GM23338 (cell line): ENCODE measurements around the gene H1-8.

Experiments used
- CREB1 ChIP-seq: fragments of 250-450 bp; sonication (Bioruptor Pico); IDR thresholded peaks from 2 replicates; pipeline ENCODE4 v1.5.0; 2020; ENCODE audit warnings: low read depth, mild to moderate bottlenecking, moderate library complexity
- EZH2 ChIP-seq: fragments of 200-600 bp; sonication (generic); IDR thresholded peaks from one replicate; pipeline ENCODE4 v1.8.0; 2017; ENCODE audit warnings: antibody characterized with exemption, mild to moderate bottlenecking, low read depth; ENCODE audit not compliant: unreplicated experiment
- EZH2phosphoT487 ChIP-seq: fragments of 200-600 bp; sonication (generic); IDR thresholded peaks from one replicate; pipeline ENCODE4 v1.8.1; 2018; ENCODE audit warnings: antibody characterized with exemption; ENCODE audit not compliant: unreplicated experiment
- JUNB ChIP-seq: IDR thresholded peaks from one replicate; pipeline ENCODE4 v1.6.1; 2016; ENCODE audit warnings: antibody characterized with exemption; ENCODE audit not compliant: unreplicated experiment
- NANOG ChIP-seq: IDR thresholded peaks from 2 replicates; pipeline ENCODE4 v1.6.1; 2016; ENCODE audit warnings: antibody characterized with exemption, borderline replicate concordance
- POLR2AphosphoS5 ChIP-seq: IDR thresholded peaks from 2 replicates; pipeline ENCODE4 v1.6.1; 2016; ENCODE audit warnings: antibody characterized with exemption, low read depth
- ZNF331 ChIP-seq: fragments of 250-450 bp; sonication (Bioruptor Pico); IDR thresholded peaks from 2 replicates; pipeline ENCODE4 v1.5.0; 2020; ENCODE audit warnings: low read depth, mild to moderate bottlenecking, moderate library complexity
- TF ChIP-seq, protein P1 (sequence below), 2 experiments: fragments of 200-600 bp in 1 of 2; sonication (generic) in 1 of 2; conservative IDR thresholded peaks; 2 replicates each; pipeline versions ENCODE4 v1.5.1 to v1.6.1; 2016 to 2017; ENCODE audit warnings: antibody characterized with exemption in 2 of 2, low read depth in 2 of 2, mild to moderate bottlenecking in 2 of 2, moderate library complexity in 1 of 2
- TF ChIP-seq, protein P2 (sequence below): IDR thresholded peaks from one replicate; pipeline ENCODE4 v1.6.1; 2018; ENCODE audit warnings: antibody characterized with exemption; ENCODE audit not compliant: unreplicated experiment
- TF ChIP-seq, protein P3 (sequence below): IDR thresholded peaks from 2 replicates; pipeline ENCODE4 v1.6.1; 2016; ENCODE audit warnings: antibody characterized with exemption

DNA sequence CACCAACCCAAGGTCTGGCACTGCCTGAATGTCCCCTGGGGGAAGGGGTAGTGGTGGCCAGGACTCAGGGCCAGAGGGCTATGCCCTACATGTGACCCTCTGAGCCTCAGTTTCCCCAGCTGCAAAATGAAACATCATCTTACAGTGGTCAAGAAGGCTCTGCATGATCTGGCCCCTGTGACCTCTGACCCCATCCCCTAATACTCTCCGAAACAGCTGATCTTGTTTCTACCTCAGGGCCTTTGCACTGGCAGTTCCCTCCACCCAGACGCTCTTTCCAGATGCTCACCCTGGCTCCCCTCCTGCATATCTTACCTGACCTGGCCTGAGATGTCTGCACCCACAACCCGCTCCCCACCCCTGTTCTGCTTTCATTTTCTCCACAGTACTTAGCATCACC lies 41.7 kb downstream of the H1-8 start:
- TF ChIP-seq EZH2phosphoT487: no peak
- TF ChIP-seq, protein P1, sequence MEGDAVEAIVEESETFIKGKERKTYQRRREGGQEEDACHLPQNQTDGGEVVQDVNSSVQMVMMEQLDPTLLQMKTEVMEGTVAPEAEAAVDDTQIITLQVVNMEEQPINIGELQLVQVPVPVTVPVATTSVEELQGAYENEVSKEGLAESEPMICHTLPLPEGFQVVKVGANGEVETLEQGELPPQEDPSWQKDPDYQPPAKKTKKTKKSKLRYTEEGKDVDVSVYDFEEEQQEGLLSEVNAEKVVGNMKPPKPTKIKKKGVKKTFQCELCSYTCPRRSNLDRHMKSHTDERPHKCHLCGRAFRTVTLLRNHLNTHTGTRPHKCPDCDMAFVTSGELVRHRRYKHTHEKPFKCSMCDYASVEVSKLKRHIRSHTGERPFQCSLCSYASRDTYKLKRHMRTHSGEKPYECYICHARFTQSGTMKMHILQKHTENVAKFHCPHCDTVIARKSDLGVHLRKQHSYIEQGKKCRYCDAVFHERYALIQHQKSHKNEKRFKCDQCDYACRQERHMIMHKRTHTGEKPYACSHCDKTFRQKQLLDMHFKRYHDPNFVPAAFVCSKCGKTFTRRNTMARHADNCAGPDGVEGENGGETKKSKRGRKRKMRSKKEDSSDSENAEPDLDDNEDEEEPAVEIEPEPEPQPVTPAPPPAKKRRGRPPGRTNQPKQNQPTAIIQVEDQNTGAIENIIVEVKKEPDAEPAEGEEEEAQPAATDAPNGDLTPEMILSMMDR (conservative IDR thresholded peaks at IDR 0.05; ENCODE audit: low read depth in 2 of 2): no peak
- no peak for TF ChIP-seq POLR2AphosphoS5
- no peak for TF ChIP-seq CREB1 (CRISPR knock-in tag)
- TF ChIP-seq, protein P2, sequence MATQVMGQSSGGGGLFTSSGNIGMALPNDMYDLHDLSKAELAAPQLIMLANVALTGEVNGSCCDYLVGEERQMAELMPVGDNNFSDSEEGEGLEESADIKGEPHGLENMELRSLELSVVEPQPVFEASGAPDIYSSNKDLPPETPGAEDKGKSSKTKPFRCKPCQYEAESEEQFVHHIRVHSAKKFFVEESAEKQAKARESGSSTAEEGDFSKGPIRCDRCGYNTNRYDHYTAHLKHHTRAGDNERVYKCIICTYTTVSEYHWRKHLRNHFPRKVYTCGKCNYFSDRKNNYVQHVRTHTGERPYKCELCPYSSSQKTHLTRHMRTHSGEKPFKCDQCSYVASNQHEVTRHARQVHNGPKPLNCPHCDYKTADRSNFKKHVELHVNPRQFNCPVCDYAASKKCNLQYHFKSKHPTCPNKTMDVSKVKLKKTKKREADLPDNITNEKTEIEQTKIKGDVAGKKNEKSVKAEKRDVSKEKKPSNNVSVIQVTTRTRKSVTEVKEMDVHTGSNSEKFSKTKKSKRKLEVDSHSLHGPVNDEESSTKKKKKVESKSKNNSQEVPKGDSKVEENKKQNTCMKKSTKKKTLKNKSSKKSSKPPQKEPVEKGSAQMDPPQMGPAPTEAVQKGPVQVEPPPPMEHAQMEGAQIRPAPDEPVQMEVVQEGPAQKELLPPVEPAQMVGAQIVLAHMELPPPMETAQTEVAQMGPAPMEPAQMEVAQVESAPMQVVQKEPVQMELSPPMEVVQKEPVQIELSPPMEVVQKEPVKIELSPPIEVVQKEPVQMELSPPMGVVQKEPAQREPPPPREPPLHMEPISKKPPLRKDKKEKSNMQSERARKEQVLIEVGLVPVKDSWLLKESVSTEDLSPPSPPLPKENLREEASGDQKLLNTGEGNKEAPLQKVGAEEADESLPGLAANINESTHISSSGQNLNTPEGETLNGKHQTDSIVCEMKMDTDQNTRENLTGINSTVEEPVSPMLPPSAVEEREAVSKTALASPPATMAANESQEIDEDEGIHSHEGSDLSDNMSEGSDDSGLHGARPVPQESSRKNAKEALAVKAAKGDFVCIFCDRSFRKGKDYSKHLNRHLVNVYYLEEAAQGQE: no peak
- TF ChIP-seq EZH2: no peak
- no peak for TF ChIP-seq ZNF331 (CRISPR knock-in tag)
- TF ChIP-seq NANOG: no peak
- no peak for TF ChIP-seq JUNB
- TF ChIP-seq, protein P3, sequence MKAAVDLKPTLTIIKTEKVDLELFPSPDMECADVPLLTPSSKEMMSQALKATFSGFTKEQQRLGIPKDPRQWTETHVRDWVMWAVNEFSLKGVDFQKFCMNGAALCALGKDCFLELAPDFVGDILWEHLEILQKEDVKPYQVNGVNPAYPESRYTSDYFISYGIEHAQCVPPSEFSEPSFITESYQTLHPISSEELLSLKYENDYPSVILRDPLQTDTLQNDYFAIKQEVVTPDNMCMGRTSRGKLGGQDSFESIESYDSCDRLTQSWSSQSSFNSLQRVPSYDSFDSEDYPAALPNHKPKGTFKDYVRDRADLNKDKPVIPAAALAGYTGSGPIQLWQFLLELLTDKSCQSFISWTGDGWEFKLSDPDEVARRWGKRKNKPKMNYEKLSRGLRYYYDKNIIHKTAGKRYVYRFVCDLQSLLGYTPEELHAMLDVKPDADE: no peak
